WTC11 (cell line): Measurements from ENCODE around the gene RAPGEF1. TPM values are rescaled to one million over a fixed set of nuclear protein-coding genes. Genes with fewer than 3 reads are reported as not detected.

Experiments
- ATAC-seq: fragments of 200-7000 bp; cut with Tn5 transposase; 2 replicates; pipeline ENCODE4 v1.10.0; 2021; ENCODE audit warnings: mild to moderate bottlenecking, moderate library complexity
- CTCF ChIA-PET: fragments of 300-600 bp; sonication (Branson Sonifier 250); formaldehyde crosslinking; loops from one replicate; lab custom pipeline; 2021; ENCODE audit warnings: antibody characterized with exemption; lab: Charles Lee
- POLR2A ChIA-PET: fragments of 350-600 bp; sonication (Branson Sonifier 250); formaldehyde crosslinking; loops from one replicate; lab custom pipeline; 2021; ENCODE audit warnings: antibody characterized with exemption; lab: Charles Lee
- DNase-seq: peaks from one replicate; pipeline ENCODE4 v3.0.0; 2021; ENCODE audit warnings: low spot score
- H3K27ac Mint-ChIP-seq: 2 replicates; pipeline ENCODE4 v1.8.0; 2021; ENCODE audit warnings: mixed read lengths
- H3K27me3 Mint-ChIP-seq: 2 replicates; pipeline ENCODE4 v1.8.0; 2021; ENCODE audit warnings: low read depth, mild to moderate bottlenecking, moderate library complexity, mixed read lengths
- H3K36me3 Mint-ChIP-seq: 2 replicates; pipeline ENCODE4 v1.8.0; 2021; ENCODE audit warnings: mixed read lengths
- H3K4me1 Mint-ChIP-seq: 2 replicates; pipeline ENCODE4 v1.8.0; 2022; ENCODE audit warnings: mixed read lengths
- H3K4me3 Mint-ChIP-seq: 2 replicates; pipeline ENCODE4 v1.8.0; 2021; ENCODE audit warnings: mild to moderate bottlenecking, moderate library complexity, mixed read lengths
- H3K9me3 Mint-ChIP-seq: 2 replicates; pipeline ENCODE4 v1.8.0; 2021; ENCODE audit warnings: mixed read lengths
- ESRRA ChIP-seq: sonication (generic); formaldehyde crosslinking; IDR thresholded peaks from 2 replicates; pipeline ENCODE4 v1.8.1; 2022; ENCODE audit warnings: mild to moderate bottlenecking, missing genetic modification reagents, borderline replicate concordance
- MYBL2 ChIP-seq: sonication (generic); formaldehyde crosslinking; IDR thresholded peaks from 2 replicates; pipeline ENCODE4 v1.8.1; 2023; ENCODE audit warnings: mild to moderate bottlenecking, moderate library complexity, missing genetic modification reagents
- SMAD4 ChIP-seq: sonication (generic); formaldehyde crosslinking; IDR thresholded peaks from 2 replicates; pipeline ENCODE4 v1.8.0; 2022; ENCODE audit warnings: mild to moderate bottlenecking, missing genetic modification reagents
- SOX15 ChIP-seq: fragments of 250-450 bp; sonication (Bioruptor Pico); IDR thresholded peaks from 2 replicates; pipeline ENCODE4 v1.9.0; 2021; ENCODE audit warnings: mild to moderate bottlenecking
- TCF7 ChIP-seq: sonication (generic); formaldehyde crosslinking; IDR thresholded peaks from 2 replicates; pipeline ENCODE4 v1.8.0; 2022; ENCODE audit warnings: mild to moderate bottlenecking, low read depth, missing genetic modification reagents, moderate library complexity
- TEAD4 ChIP-seq: sonication (generic); formaldehyde crosslinking; IDR thresholded peaks from 2 replicates; pipeline ENCODE4 v1.8.0; 2022; ENCODE audit warnings: mild to moderate bottlenecking, missing genetic modification reagents
- TP53 ChIP-seq: sonication (generic); formaldehyde crosslinking; IDR thresholded peaks from 2 replicates; pipeline ENCODE4 v1.8.1; 2023; ENCODE audit warnings: mild to moderate bottlenecking, missing genetic modification reagents
- ZNF219 ChIP-seq: sonication (generic); formaldehyde crosslinking; IDR thresholded peaks from 2 replicates; pipeline ENCODE4 v1.8.0; 2023; ENCODE audit warnings: missing genetic modification reagents, mild to moderate bottlenecking, borderline replicate concordance
- ZNF423 ChIP-seq: fragments of 250-450 bp; sonication (Bioruptor Pico); IDR thresholded peaks from 2 replicates; pipeline ENCODE4 v2.1.2; 2022; ENCODE audit warnings: mild to moderate bottlenecking, moderate library complexity
- total RNA-seq: library from RNA; stranded (reverse); gene quantifications from 3 replicates; pipeline ENCODE4 v1.2.3, GENCODE V29; 2021
- TF ChIP-seq, protein P1 (sequence below): sonication (generic); formaldehyde crosslinking; IDR thresholded peaks from 2 replicates; pipeline ENCODE4 v1.8.0; 2022; ENCODE audit warnings: mild to moderate bottlenecking, missing genetic modification reagents
- TF ChIP-seq, protein P2 (sequence below): sonication (generic); formaldehyde crosslinking; IDR thresholded peaks from 2 replicates; pipeline ENCODE4 v1.8.1; 2022; ENCODE audit warnings: low read depth, mild to moderate bottlenecking, moderate library complexity, missing genetic modification reagents, borderline replicate concordance
- TF ChIP-seq, protein P3 (sequence below): fragments of 250-450 bp; sonication (Bioruptor Pico); IDR thresholded peaks from 2 replicates; pipeline ENCODE4 v1.8.0; 2021; ENCODE audit warnings: mild to moderate bottlenecking
- TF ChIP-seq, protein P4 (sequence below): sonication (generic); formaldehyde crosslinking; IDR thresholded peaks from 2 replicates; pipeline ENCODE4 v1.8.1; 2022; ENCODE audit warnings: mild to moderate bottlenecking, missing genetic modification reagents, moderate library complexity, borderline replicate concordance
- TF ChIP-seq, protein P5 (sequence below): sonication (generic); formaldehyde crosslinking; conservative IDR thresholded peaks from 2 replicates; pipeline ENCODE4 v1.8.1; 2023; ENCODE audit warnings: mild to moderate bottlenecking, low read depth, missing genetic modification reagents, moderate library complexity
- TF ChIP-seq, protein P6 (sequence below): sonication (generic); formaldehyde crosslinking; IDR thresholded peaks from 2 replicates; pipeline ENCODE4 v1.8.0; 2022; ENCODE audit warnings: mild to moderate bottlenecking, missing genetic modification reagents
- TF ChIP-seq, protein P7 (sequence below): sonication (generic); formaldehyde crosslinking; IDR thresholded peaks from 2 replicates; pipeline ENCODE4 v1.8.0; 2022; ENCODE audit warnings: mild to moderate bottlenecking, missing genetic modification reagents
- TF ChIP-seq, protein P8 (sequence below): sonication (generic); formaldehyde crosslinking; IDR thresholded peaks from 2 replicates; pipeline ENCODE4 v1.8.0; 2022; ENCODE audit warnings: missing genetic modification reagents

The RAPGEF1 gene
- total RNA-seq, 1 experiment from 2014 or later, result 66.2 TPM

DNA sequence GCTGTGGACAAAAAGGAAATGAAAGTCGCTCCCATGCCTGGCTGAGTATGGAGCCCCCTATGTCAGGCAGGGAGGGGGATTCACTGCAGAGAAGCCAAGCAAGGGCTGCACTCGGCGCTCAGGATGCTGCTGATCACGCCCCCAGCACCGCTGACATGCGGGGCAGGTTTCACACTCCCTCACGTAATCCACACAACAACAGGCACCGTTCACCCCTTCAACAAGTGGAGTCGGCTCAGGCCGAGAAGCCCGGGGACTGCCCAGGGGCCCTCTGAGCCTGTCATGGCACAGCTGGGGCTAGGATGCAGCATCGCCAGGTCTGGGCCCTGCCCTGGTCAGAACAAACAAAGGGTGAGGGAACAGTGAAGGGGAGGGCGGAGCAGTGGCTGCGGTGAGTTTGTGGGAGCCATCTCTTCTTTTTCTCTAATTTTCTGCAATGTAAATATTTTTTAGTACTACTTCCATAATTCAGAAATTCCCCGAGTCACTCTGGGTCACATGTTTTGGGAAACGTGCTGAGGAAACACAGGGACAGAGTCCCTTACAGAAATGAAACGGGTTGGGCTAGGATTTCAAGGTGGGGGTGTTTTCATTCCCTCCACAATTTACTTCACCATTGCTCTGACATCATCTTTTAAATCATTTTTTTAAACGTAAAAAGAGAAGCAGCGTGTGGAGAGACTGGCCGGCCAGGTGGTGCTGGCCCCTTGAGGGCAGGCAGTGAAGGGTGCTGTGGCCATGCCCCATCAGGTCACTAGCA, 144.8 kb downstream of the RAPGEF1 start:
- POLR2A ChIA-PET, result no interaction called here
- Mint-ChIP-seq H3K4me3 (no peak overlapping the region), H3K36me3 (peaks cover 9% of the 10 kb centered on the region; the same call in 1 of the 2 replicates), H3K27me3 (no peaks in the 10 kb centered on the region), H3K9me3 (no peaks in the 10 kb centered on the region), H3K27ac (peak overlapping the region; percentile 15; the same call in 1 of the 2 replicates), H3K4me1 (no peaks in the 10 kb centered on the region)
- DNase-seq (no peak), ATAC-seq (no peak)
- CTCF ChIA-PET, result interaction anchor here (0.7 kb wide), 1 partner anchor 160 kb away, joined by 3 read pairs; no protein-coding TSS in a partner anchor
- TF ChIP-seq, protein P1, sequence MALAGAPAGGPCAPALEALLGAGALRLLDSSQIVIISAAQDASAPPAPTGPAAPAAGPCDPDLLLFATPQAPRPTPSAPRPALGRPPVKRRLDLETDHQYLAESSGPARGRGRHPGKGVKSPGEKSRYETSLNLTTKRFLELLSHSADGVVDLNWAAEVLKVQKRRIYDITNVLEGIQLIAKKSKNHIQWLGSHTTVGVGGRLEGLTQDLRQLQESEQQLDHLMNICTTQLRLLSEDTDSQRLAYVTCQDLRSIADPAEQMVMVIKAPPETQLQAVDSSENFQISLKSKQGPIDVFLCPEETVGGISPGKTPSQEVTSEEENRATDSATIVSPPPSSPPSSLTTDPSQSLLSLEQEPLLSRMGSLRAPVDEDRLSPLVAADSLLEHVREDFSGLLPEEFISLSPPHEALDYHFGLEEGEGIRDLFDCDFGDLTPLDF, result no peak
- TF ChIP-seq SOX15 (no peak), TEAD4 (CRISPR knock-in tag) (no peak), TCF7 (CRISPR knock-in tag) (no peak), ZNF219 (no peak)
- TF ChIP-seq, protein P2, sequence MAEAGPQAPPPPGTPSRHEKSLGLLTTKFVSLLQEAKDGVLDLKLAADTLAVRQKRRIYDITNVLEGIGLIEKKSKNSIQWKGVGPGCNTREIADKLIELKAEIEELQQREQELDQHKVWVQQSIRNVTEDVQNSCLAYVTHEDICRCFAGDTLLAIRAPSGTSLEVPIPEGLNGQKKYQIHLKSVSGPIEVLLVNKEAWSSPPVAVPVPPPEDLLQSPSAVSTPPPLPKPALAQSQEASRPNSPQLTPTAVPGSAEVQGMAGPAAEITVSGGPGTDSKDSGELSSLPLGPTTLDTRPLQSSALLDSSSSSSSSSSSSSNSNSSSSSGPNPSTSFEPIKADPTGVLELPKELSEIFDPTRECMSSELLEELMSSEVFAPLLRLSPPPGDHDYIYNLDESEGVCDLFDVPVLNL (CRISPR knock-in tag), result no peak
- TF ChIP-seq, protein P3, sequence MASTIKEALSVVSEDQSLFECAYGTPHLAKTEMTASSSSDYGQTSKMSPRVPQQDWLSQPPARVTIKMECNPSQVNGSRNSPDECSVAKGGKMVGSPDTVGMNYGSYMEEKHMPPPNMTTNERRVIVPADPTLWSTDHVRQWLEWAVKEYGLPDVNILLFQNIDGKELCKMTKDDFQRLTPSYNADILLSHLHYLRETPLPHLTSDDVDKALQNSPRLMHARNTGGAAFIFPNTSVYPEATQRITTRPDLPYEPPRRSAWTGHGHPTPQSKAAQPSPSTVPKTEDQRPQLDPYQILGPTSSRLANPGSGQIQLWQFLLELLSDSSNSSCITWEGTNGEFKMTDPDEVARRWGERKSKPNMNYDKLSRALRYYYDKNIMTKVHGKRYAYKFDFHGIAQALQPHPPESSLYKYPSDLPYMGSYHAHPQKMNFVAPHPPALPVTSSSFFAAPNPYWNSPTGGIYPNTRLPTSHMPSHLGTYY (CRISPR knock-in tag), result no peak
- TF ChIP-seq, protein P4, sequence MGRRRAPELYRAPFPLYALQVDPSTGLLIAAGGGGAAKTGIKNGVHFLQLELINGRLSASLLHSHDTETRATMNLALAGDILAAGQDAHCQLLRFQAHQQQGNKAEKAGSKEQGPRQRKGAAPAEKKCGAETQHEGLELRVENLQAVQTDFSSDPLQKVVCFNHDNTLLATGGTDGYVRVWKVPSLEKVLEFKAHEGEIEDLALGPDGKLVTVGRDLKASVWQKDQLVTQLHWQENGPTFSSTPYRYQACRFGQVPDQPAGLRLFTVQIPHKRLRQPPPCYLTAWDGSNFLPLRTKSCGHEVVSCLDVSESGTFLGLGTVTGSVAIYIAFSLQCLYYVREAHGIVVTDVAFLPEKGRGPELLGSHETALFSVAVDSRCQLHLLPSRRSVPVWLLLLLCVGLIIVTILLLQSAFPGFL, result no peak

DNA sequence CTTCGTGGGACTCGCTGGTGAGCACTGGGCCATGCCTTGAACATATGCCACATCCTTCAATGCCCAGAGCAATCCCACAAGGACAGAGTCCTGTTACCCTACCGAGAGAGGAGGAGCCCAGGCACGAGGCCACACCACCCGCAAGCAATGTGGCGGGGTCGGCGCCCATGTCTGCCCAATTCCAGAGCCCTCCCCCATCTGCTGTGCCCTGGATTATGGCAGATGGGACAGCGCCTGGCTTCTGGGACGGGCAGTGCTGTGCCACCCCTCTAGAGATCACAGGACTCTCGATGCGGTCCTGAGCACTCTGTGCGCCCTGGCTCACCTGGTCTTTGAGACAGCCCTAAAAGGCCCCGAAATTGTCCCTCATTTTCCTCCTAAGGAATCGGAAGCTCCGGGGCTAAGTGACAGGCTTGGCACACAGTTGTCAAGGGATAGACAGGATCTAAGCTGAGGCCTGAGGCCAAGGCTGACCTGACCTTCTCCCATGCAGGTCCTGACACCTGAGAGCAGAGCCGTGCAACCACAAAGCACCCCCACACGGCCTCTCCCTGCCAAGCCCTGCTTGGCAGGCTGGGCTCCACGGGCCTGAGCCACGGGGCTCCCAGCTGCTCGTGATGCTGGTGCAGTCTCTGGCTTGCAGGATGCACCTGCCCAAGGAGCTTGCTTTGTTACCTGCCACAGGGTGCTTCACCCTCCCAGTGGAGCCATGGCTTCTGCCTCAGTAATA, 145.8 kb downstream of the RAPGEF1 start:
- H3K4me3 Mint-ChIP-seq, result no peak overlapping the region
- H3K4me1 Mint-ChIP-seq, result no peaks in the 10 kb centered on the region
- no peaks in the 10 kb centered on the region for H3K27me3 Mint-ChIP-seq
- H3K27ac Mint-ChIP-seq, result no peak overlapping the region; the same call in 1 of the 2 replicates
- DNase-seq, result no peak
- no peak for ATAC-seq
- POLR2A ChIA-PET, result interaction anchor here (0.6 kb wide), 1 partner anchor 184 kb away, joined by 3 read pairs; no protein-coding TSS in a partner anchor
- peaks cover 8% of the 10 kb centered on the region; the same call in 1 of the 2 replicates for H3K36me3 Mint-ChIP-seq
- CTCF ChIA-PET, result interaction anchor here (0.7 kb wide), 1 partner anchor 161 kb away, joined by 3 read pairs; no protein-coding TSS in a partner anchor
- H3K9me3 Mint-ChIP-seq, result no peaks in the 10 kb centered on the region
- TF ChIP-seq, protein P5, sequence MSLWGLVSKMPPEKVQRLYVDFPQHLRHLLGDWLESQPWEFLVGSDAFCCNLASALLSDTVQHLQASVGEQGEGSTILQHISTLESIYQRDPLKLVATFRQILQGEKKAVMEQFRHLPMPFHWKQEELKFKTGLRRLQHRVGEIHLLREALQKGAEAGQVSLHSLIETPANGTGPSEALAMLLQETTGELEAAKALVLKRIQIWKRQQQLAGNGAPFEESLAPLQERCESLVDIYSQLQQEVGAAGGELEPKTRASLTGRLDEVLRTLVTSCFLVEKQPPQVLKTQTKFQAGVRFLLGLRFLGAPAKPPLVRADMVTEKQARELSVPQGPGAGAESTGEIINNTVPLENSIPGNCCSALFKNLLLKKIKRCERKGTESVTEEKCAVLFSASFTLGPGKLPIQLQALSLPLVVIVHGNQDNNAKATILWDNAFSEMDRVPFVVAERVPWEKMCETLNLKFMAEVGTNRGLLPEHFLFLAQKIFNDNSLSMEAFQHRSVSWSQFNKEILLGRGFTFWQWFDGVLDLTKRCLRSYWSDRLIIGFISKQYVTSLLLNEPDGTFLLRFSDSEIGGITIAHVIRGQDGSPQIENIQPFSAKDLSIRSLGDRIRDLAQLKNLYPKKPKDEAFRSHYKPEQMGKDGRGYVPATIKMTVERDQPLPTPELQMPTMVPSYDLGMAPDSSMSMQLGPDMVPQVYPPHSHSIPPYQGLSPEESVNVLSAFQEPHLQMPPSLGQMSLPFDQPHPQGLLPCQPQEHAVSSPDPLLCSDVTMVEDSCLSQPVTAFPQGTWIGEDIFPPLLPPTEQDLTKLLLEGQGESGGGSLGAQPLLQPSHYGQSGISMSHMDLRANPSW (CRISPR knock-in tag), result no peak
- TF ChIP-seq, protein P6, sequence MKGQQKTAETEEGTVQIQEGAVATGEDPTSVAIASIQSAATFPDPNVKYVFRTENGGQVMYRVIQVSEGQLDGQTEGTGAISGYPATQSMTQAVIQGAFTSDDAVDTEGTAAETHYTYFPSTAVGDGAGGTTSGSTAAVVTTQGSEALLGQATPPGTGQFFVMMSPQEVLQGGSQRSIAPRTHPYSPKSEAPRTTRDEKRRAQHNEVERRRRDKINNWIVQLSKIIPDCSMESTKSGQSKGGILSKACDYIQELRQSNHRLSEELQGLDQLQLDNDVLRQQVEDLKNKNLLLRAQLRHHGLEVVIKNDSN (CRISPR knock-in tag), result no peak
- no peak for TF ChIP-seq ZNF219
- TF ChIP-seq, protein P7, sequence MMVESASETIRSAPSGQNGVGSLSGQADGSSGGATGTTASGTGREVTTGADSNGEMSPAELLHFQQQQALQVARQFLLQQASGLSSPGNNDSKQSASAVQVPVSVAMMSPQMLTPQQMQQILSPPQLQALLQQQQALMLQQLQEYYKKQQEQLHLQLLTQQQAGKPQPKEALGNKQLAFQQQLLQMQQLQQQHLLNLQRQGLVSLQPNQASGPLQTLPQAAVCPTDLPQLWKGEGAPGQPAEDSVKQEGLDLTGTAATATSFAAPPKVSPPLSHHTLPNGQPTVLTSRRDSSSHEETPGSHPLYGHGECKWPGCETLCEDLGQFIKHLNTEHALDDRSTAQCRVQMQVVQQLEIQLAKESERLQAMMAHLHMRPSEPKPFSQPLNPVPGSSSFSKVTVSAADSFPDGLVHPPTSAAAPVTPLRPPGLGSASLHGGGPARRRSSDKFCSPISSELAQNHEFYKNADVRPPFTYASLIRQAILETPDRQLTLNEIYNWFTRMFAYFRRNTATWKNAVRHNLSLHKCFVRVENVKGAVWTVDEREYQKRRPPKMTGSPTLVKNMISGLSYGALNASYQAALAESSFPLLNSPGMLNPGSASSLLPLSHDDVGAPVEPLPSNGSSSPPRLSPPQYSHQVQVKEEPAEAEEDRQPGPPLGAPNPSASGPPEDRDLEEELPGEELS (CRISPR knock-in tag), result no peak
- TF ChIP-seq ZNF423, result no peak
- TF ChIP-seq TP53 (CRISPR knock-in tag), result no peak
- no peak for TF ChIP-seq MYBL2 (CRISPR knock-in tag)
- no peak for TF ChIP-seq ESRRA (CRISPR knock-in tag)
- TF ChIP-seq, protein P8, sequence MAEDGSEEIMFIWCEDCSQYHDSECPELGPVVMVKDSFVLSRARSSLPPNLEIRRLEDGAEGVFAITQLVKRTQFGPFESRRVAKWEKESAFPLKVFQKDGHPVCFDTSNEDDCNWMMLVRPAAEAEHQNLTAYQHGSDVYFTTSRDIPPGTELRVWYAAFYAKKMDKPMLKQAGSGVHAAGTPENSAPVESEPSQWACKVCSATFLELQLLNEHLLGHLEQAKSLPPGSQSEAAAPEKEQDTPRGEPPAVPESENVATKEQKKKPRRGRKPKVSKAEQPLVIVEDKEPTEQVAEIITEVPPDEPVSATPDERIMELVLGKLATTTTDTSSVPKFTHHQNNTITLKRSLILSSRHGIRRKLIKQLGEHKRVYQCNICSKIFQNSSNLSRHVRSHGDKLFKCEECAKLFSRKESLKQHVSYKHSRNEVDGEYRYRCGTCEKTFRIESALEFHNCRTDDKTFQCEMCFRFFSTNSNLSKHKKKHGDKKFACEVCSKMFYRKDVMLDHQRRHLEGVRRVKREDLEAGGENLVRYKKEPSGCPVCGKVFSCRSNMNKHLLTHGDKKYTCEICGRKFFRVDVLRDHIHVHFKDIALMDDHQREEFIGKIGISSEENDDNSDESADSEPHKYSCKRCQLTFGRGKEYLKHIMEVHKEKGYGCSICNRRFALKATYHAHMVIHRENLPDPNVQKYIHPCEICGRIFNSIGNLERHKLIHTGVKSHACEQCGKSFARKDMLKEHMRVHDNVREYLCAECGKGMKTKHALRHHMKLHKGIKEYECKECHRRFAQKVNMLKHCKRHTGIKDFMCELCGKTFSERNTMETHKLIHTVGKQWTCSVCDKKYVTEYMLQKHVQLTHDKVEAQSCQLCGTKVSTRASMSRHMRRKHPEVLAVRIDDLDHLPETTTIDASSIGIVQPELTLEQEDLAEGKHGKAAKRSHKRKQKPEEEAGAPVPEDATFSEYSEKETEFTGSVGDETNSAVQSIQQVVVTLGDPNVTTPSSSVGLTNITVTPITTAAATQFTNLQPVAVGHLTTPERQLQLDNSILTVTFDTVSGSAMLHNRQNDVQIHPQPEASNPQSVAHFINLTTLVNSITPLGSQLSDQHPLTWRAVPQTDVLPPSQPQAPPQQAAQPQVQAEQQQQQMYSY (CRISPR knock-in tag), result no peak
- TF ChIP-seq SMAD4 (CRISPR knock-in tag), result no peak
